Activated B cell treated with CpG ODN at 0.5 μM for 24 hours (primary cell): ENCODE data around the gene VSNL1. TPM values are rescaled to one million over a fixed set of nuclear protein-coding genes. Genes with fewer than 3 reads are reported as not detected.

Source experiments
- ATAC-seq: fragments of 200-7000 bp; cut with Tn5 transposase; one replicate; pipeline ENCODE4 v1.10.0; 2021; ENCODE audit warnings: low read depth, mild to moderate bottlenecking, moderate library complexity
- CTCF ChIA-PET: fragments of 350-600 bp; sonication (Branson Sonifier 250); formaldehyde crosslinking; loops from one replicate; lab custom pipeline; 2021; ENCODE audit warnings: antibody characterized with exemption; lab: Charles Lee
- POLR2A ChIA-PET: fragments of 350-600 bp; sonication (Branson Sonifier 250); formaldehyde crosslinking; loops from one replicate; lab custom pipeline; 2021; ENCODE audit warnings: antibody characterized with exemption; lab: Charles Lee
- DNase-seq: peaks from one replicate; pipeline ENCODE4 v3.0.0; 2022
- H3K27ac Mint-ChIP-seq: one replicate; pipeline ENCODE4 v1.8.0; 2020; ENCODE audit warnings: mixed read lengths
- H3K27me3 Mint-ChIP-seq: one replicate; pipeline ENCODE4 v1.8.0; 2021; ENCODE audit warnings: mixed read lengths
- H3K36me3 Mint-ChIP-seq: one replicate; pipeline ENCODE4 v1.8.0; 2021; ENCODE audit warnings: low read depth, mixed read lengths
- H3K4me1 Mint-ChIP-seq: one replicate; pipeline ENCODE4 v1.8.0; 2021; ENCODE audit warnings: mixed read lengths
- H3K4me3 Mint-ChIP-seq: one replicate; pipeline ENCODE4 v1.8.0; 2020; ENCODE audit warnings: mild to moderate bottlenecking, mixed read lengths
- H3K9me3 Mint-ChIP-seq: one replicate; pipeline ENCODE4 v1.8.0; 2020; ENCODE audit warnings: mixed read lengths
- CTCF ChIP-seq: fragments of 200-600 bp; IDR thresholded peaks from one replicate; pipeline ENCODE4 v1.8.0; 2022; ENCODE audit warnings: antibody characterized with exemption, mild to moderate bottlenecking
- intact Hi-C: fragments of 100-400 bp; cut with micrococcal nuclease; formaldehyde crosslinking; loops from one replicate; pipeline ENCODE4 v1.15.1; 2024
- total RNA-seq: library from RNA; stranded (reverse); gene quantifications from 2 replicates; pipeline ENCODE4 v1.2.3, GENCODE V29; 2022

The VSNL1 gene
- total RNA-seq, 1 donor from 2014 or later = not detected

- no peaks in the 10 kb centered on the region for H3K36me3 Mint-ChIP-seq
- intact Hi-C loops = no loop called here
Measured at GRCh38 chr2:17600556-17601204, 60.2 kb downstream of the VSNL1 start.

DNA sequence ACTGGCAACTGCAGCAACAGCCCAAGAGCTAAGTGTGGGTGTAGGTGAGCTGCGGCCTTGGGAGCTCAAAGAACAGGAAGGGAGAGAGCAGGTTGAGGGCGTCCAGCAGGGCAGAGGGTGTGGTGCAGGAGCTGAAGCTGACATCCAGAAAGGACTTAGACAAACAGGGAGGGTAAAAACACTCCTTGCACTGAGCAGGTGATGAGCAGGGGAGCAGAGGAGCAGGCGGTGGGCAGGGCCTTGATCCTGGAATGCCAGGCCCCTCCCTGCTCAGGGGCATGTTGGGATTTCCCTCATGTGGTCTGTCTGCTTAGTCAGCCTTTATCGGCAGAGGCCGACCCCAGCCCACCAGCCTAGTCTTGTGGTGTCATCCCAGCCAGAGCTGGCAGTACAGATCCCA lies 63.6 kb downstream of the VSNL1 start:
- ATAC-seq (no peak), DNase-seq (no peak)
- H3K27me3 Mint-ChIP-seq = peaks cover 5% of the 10 kb centered on the region
- H3K27ac Mint-ChIP-seq = no peak overlapping the region
- POLR2A ChIA-PET = no interaction called here
- no peak overlapping the region for H3K4me3 Mint-ChIP-seq
- intact Hi-C loops = no loop called here
- no peaks in the 10 kb centered on the region for H3K9me3 Mint-ChIP-seq
- no peak for TF ChIP-seq CTCF
- CTCF ChIA-PET = interaction anchor here (1.0 kb wide), 1 partner anchor 24 kb away, joined by 3 read pairs; no protein-coding TSS in a partner anchor
- no peaks in the 10 kb centered on the region for H3K36me3 Mint-ChIP-seq
- H3K4me1 Mint-ChIP-seq = no peaks in the 10 kb centered on the region

More at GRCh38 chr2:17600556-17601204, 60.2 kb downstream of the VSNL1 start:
- no peak for DNase-seq
- no peak for TF ChIP-seq CTCF
- no peaks in the 10 kb centered on the region for H3K9me3 Mint-ChIP-seq
- H3K4me1 Mint-ChIP-seq = no peaks in the 10 kb centered on the region
- ATAC-seq = no peak
- no peak overlapping the region for H3K4me3 Mint-ChIP-seq
- peaks cover 5% of the 10 kb centered on the region for H3K27me3 Mint-ChIP-seq
- ChIA-PET POLR2A (no interaction called here), CTCF (no interaction called here)
- no peak overlapping the region for H3K27ac Mint-ChIP-seq

DNA sequence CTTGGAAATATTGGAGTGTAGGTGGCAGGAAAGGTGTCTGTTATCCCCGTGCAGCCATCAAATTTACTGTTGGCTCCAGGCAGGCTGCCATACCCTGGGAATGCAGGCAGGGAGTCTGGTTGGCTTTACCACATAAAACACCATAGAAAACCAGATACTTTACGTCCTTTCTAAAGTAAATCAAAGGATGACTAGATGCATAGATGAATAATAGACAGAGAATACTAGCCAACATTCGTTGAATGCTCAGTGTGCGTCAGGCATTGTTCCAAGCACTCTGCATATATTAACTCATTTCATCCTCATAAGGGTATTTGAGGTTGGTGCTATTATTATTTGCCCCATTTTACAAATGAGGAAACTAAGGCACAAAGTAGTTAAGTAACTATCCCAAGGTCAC lies 65.2 kb downstream of the VSNL1 start:
- H3K36me3 Mint-ChIP-seq = no peaks in the 10 kb centered on the region
- no peak for ATAC-seq
- H3K9me3 Mint-ChIP-seq = no peaks in the 10 kb centered on the region
- H3K27me3 Mint-ChIP-seq = peaks cover 3% of the 10 kb centered on the region
- H3K4me1 Mint-ChIP-seq = no peaks in the 10 kb centered on the region
- no peak for DNase-seq
- intact Hi-C loops = no loop called here
- TF ChIP-seq CTCF = no peak
- POLR2A ChIA-PET = no interaction called here
- CTCF ChIA-PET = no interaction called here
- no peak overlapping the region for H3K4me3 Mint-ChIP-seq
- no peak overlapping the region for H3K27ac Mint-ChIP-seq

DNA sequence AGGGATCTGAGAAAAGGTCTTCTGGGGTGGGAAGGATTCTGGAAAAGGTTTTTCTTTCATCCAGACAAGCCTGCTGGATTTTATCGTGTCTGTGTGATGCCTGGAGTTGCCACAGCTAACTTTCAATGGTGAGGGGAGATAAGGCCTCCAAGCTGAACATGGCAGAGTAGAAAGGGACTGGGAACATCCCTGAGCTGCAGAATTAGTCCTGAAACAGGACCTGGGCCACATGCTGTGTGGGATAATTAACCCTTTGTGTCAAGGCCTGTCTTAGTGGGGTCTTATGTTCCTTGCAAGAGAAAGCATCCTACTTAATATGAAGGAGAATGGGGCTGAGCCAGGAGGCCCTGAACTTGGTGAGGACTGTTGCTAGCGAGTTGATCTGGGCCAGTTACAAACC lies 66.4 kb downstream of the VSNL1 start:
- intact Hi-C loops = no loop called here
- TF ChIP-seq CTCF = no peak
- Mint-ChIP-seq H3K4me3 (no peak overlapping the region), H3K36me3 (no peaks in the 10 kb centered on the region), H3K9me3 (no peaks in the 10 kb centered on the region), H3K4me1 (no peaks in the 10 kb centered on the region), H3K27ac (no peak overlapping the region), H3K27me3 (peaks cover 3% of the 10 kb centered on the region)
- POLR2A ChIA-PET = no interaction called here
- CTCF ChIA-PET = no interaction called here
- ATAC-seq (no peak), DNase-seq (no peak)

- POLR2A ChIA-PET = no interaction called here
- no peak for TF ChIP-seq CTCF
- CTCF ChIA-PET = no interaction called here
- H3K4me1 Mint-ChIP-seq = no peaks in the 10 kb centered on the region
- H3K27me3 Mint-ChIP-seq = peaks cover 3% of the 10 kb centered on the region
- no peaks in the 10 kb centered on the region for H3K36me3 Mint-ChIP-seq
- DNase-seq (no peak), ATAC-seq (no peak)
- H3K4me3 Mint-ChIP-seq = no peak overlapping the region
- intact Hi-C loops = no loop called here
- H3K9me3 Mint-ChIP-seq = no peaks in the 10 kb centered on the region
- no peak overlapping the region for H3K27ac Mint-ChIP-seq
Measured at GRCh38 chr2:17607379-17607778, 66.9 kb downstream of the VSNL1 start.
